GDM1 (cell line): Measurements from ENCODE around the gene MTRF1.
"Not testable (repeated sequence)": the region's sequence is repeated elsewhere in the genome, so short reads cannot be mapped to it uniquely, and the experiment has no call there.

ENCODE experiments used
- DNase-seq: peaks from one replicate; lab custom pipeline; 2025; lab: John Stamatoyannopoulos, UW

The MTRF1 gene

GRCh38 chr13:41177616-41178015, 85.8 kb downstream of the MTRF1 start:
- DNase-seq, result no peak

GRCh38 chr13:41175576-41175975, 87.8 kb downstream of the MTRF1 start:
- not testable (repeated sequence) for DNase-seq
